Measurements from ENCODE around the gene ARSG. TPM values are rescaled to one million over a fixed set of nuclear protein-coding genes. Genes with fewer than 3 reads are reported as not detected.

The ARSG gene
- total RNA-seq, 1 donor from 2014 or later, result 19.5 TPM

- Histone ChIP-seq H3K27ac (no peak overlapping the region), H3K4me1 (no peaks in the 10 kb centered on the region), H3K9me3 (ENCODE audit: low read depth) (peaks cover 4% of the 10 kb centered on the region), H3K4me3 (no peak overlapping the region), H3F3A (ENCODE audit: low read depth) (no peaks in the 10 kb centered on the region), H4K20me1 (ENCODE audit: low read depth) (no peaks in the 10 kb centered on the region), H3K4me2 (no peak overlapping the region), H3K36me3 (no peaks in the 10 kb centered on the region), H2AFZ (replicated peaks) (no peak overlapping the region), H3K27me3 (peaks cover 7% of the 10 kb centered on the region), H3K79me2 (ENCODE audit: low read depth) (no peaks in the 10 kb centered on the region), H3K9ac (no peak overlapping the region)
- no peak overlapping the region for H3K27ac Mint-ChIP-seq
- peaks cover 4% of the 10 kb centered on the region for H3K4me1 Mint-ChIP-seq
- TF ChIP-seq EZH2phosphoT487 (IDR thresholded peaks at IDR 0.05), result no peak
- no peak for TF ChIP-seq CTCF (IDR thresholded peaks at IDR 0.05)
- TF ChIP-seq EZH2 (IDR thresholded peaks at IDR 0.05), result no peak
- peaks cover 2% of the 10 kb centered on the region for H3K27me3 Mint-ChIP-seq (ENCODE audit: insufficient read depth, low read depth)
- H3K4me3 Mint-ChIP-seq, result no peak overlapping the region
- no peak for DNase-seq (ENCODE audit: low spot score)
- peaks cover 26% of the 10 kb centered on the region for H3K9me3 Mint-ChIP-seq
- peaks cover 17% of the 10 kb centered on the region for H3K36me3 Mint-ChIP-seq
Observed at GRCh38 chr17:68417317-68417716, 126.0 kb downstream of the ARSG start.

GRCh38 chr17:68418876-68419275 lies 127.6 kb downstream of the ARSG start:
- Histone ChIP-seq H3F3A (ENCODE audit: low read depth) (no peaks in the 10 kb centered on the region), H2AFZ (replicated peaks) (no peak overlapping the region), H3K79me2 (ENCODE audit: low read depth) (no peaks in the 10 kb centered on the region), H4K20me1 (ENCODE audit: low read depth) (no peaks in the 10 kb centered on the region), H3K27me3 (peaks cover 7% of the 10 kb centered on the region), H3K4me1 (peaks cover 3% of the 10 kb centered on the region), H3K4me2 (no peak overlapping the region), H3K36me3 (no peaks in the 10 kb centered on the region), H3K27ac (no peak overlapping the region), H3K9ac (no peak overlapping the region), H3K4me3 (no peak overlapping the region), H3K9me3 (ENCODE audit: low read depth) (peaks cover 4% of the 10 kb centered on the region)
- Mint-ChIP-seq H3K36me3 (peaks cover 17% of the 10 kb centered on the region), H3K9me3 (peaks cover 26% of the 10 kb centered on the region), H3K4me1 (peaks cover 2% of the 10 kb centered on the region), H3K4me3 (no peak overlapping the region), H3K27me3 (ENCODE audit: insufficient read depth, low read depth) (peaks cover 2% of the 10 kb centered on the region), H3K27ac (no peak overlapping the region)
- DNase-seq (ENCODE audit: low spot score), result no peak
- TF ChIP-seq EZH2phosphoT487 (IDR thresholded peaks at IDR 0.05) (no peak), EZH2 (IDR thresholded peaks at IDR 0.05) (no peak), CTCF (IDR thresholded peaks at IDR 0.05) (no peak)

GRCh38 chr17:68420065-68420464 lies 128.8 kb downstream of the ARSG start:
- H4K20me1 ChIP-seq (ENCODE audit: low read depth), result no peaks in the 10 kb centered on the region
- Mint-ChIP-seq H3K9me3 (peaks cover 15% of the 10 kb centered on the region), H3K27ac (no peak overlapping the region), H3K27me3 (ENCODE audit: insufficient read depth, low read depth) (peaks cover 2% of the 10 kb centered on the region), H3K4me3 (no peak overlapping the region), H3K4me1 (peaks cover 3% of the 10 kb centered on the region), H3K36me3 (peaks cover 11% of the 10 kb centered on the region)
- DNase-seq (ENCODE audit: low spot score), result no peak
- no peaks in the 10 kb centered on the region for H3K36me3 ChIP-seq
- peaks cover 8% of the 10 kb centered on the region for H3K4me1 ChIP-seq
- peaks cover 5% of the 10 kb centered on the region for H3F3A ChIP-seq (ENCODE audit: low read depth)
- no peaks in the 10 kb centered on the region for H3K27me3 ChIP-seq
- H3K9me3 ChIP-seq (ENCODE audit: low read depth), result peaks cover 4% of the 10 kb centered on the region
- no peak overlapping the region for H3K4me3 ChIP-seq
- no peaks in the 10 kb centered on the region for H3K79me2 ChIP-seq (ENCODE audit: low read depth)
- H3K27ac ChIP-seq, result no peak overlapping the region
- TF ChIP-seq EZH2phosphoT487 (IDR thresholded peaks at IDR 0.05), result no peak
- TF ChIP-seq CTCF (IDR thresholded peaks at IDR 0.05), result no peak
- no peak for TF ChIP-seq EZH2 (IDR thresholded peaks at IDR 0.05)
- no peak overlapping the region for H2AFZ ChIP-seq (replicated peaks)
- H3K9ac ChIP-seq, result no peak overlapping the region
- no peak overlapping the region for H3K4me2 ChIP-seq
